ENCODE data around the gene ABCA5. TPM values are rescaled to one million over a fixed set of nuclear protein-coding genes. Genes with fewer than 3 reads are reported as not detected.
"Not testable (repeated sequence)": the region's sequence is repeated elsewhere in the genome, so short reads cannot be mapped to it uniquely, and the experiment has no call there.

The ABCA5 gene
- total RNA-seq, 3 donors from 2014 or later: 46.2 to 100 (median 52.7) TPM

- Histone ChIP-seq H3K9me3 (no peaks in the 10 kb centered on the region), H3K36me3 (ENCODE audit: low read depth) (no peaks in the 10 kb centered on the region), H3K4me3 (no peak overlapping the region), H3K4me1 (ENCODE audit: low read depth) (no peaks in the 10 kb centered on the region)
- ATAC-seq: no peak
- no peak for TF ChIP-seq CTCF (IDR thresholded peaks at IDR 0.05)
- no peak for DNase-seq
- intact Hi-C loops (cut with DNase I, micrococcal nuclease): no loop called here
Observed at GRCh38 chr17:69317625-69318024, 9.3 kb downstream of the ABCA5 start.

GRCh38 chr17:69314246-69315065 is 12.5 kb downstream of the ABCA5 start:
- Histone ChIP-seq H3K9me3 (no peaks in the 10 kb centered on the region), H3K4me1 (ENCODE audit: low read depth) (no peaks in the 10 kb centered on the region), H3K4me3 (no peak overlapping the region), H3K36me3 (ENCODE audit: low read depth) (no peaks in the 10 kb centered on the region)
- DNase-seq (no peak), ATAC-seq (no peak)
- intact Hi-C loops (cut with DNase I, micrococcal nuclease): no loop called here
- no peak for TF ChIP-seq CTCF (IDR thresholded peaks at IDR 0.05)

GRCh38 chr17:69305177-69305576 is 21.8 kb downstream of the ABCA5 start:
- intact Hi-C loops (cut with DNase I, micrococcal nuclease): no loop called here
- no peak overlapping the region for H3K4me3 ChIP-seq
- no peak for DNase-seq
- H3K9me3 ChIP-seq: no peaks in the 10 kb centered on the region
- TF ChIP-seq CTCF (IDR thresholded peaks at IDR 0.05): no peak
- no peak for ATAC-seq
- no peaks in the 10 kb centered on the region for H3K36me3 ChIP-seq (ENCODE audit: low read depth)
- no peaks in the 10 kb centered on the region for H3K4me1 ChIP-seq (ENCODE audit: low read depth)

- TF ChIP-seq CTCF (IDR thresholded peaks at IDR 0.05): no peak
- intact Hi-C loops (cut with DNase I, micrococcal nuclease): no loop called here
- ATAC-seq (no peak), DNase-seq (no peak)
- H3K4me1 ChIP-seq (ENCODE audit: low read depth): no peaks in the 10 kb centered on the region
- H3K36me3 ChIP-seq (ENCODE audit: low read depth): no peaks in the 10 kb centered on the region
- no peaks in the 10 kb centered on the region for H3K9me3 ChIP-seq
- no peak overlapping the region for H3K4me3 ChIP-seq
Observed at GRCh38 chr17:69302682-69303081, 24.3 kb downstream of the ABCA5 start.

GRCh38 chr17:69300222-69300621 is 26.7 kb downstream of the ABCA5 start:
- intact Hi-C loops (cut with DNase I, micrococcal nuclease): no loop called here
- DNase-seq: no peak

GRCh38 chr17:69298120-69298722 is 28.7 kb downstream of the ABCA5 start:
- ATAC-seq; H3K9me3 ChIP-seq; H3K4me1 ChIP-seq (ENCODE audit: low read depth); H3K4me3 ChIP-seq; H3K36me3 ChIP-seq (ENCODE audit: low read depth); DNase-seq; intact Hi-C loops (cut with DNase I, micrococcal nuclease): not testable (repeated sequence)

More at GRCh38 chr17:69300222-69300621, 26.7 kb downstream of the ABCA5 start:
- Histone ChIP-seq H3K36me3 (ENCODE audit: low read depth) (no peaks in the 10 kb centered on the region), H3K4me1 (ENCODE audit: low read depth) (no peaks in the 10 kb centered on the region), H3K4me3 (no peak overlapping the region), H3K9me3 (no peaks in the 10 kb centered on the region)
- ATAC-seq: no peak
- TF ChIP-seq CTCF (IDR thresholded peaks at IDR 0.05): no peak
